CD4-positive, alpha-beta T cell treated with Interferon alpha-2 for 1 hour (primary cell): ENCODE measurements around the gene ACAP2.
"Not testable (repeated sequence)": the region's sequence is repeated elsewhere in the genome, so short reads cannot be mapped to it uniquely, and the experiment has no call there.

Experiments
- DNase-seq, 2 donors: peaks; one replicate each; pipeline ENCODE4 v3.0.0-alpha.2; 2020 to 2022

The ACAP2 gene, protein sequence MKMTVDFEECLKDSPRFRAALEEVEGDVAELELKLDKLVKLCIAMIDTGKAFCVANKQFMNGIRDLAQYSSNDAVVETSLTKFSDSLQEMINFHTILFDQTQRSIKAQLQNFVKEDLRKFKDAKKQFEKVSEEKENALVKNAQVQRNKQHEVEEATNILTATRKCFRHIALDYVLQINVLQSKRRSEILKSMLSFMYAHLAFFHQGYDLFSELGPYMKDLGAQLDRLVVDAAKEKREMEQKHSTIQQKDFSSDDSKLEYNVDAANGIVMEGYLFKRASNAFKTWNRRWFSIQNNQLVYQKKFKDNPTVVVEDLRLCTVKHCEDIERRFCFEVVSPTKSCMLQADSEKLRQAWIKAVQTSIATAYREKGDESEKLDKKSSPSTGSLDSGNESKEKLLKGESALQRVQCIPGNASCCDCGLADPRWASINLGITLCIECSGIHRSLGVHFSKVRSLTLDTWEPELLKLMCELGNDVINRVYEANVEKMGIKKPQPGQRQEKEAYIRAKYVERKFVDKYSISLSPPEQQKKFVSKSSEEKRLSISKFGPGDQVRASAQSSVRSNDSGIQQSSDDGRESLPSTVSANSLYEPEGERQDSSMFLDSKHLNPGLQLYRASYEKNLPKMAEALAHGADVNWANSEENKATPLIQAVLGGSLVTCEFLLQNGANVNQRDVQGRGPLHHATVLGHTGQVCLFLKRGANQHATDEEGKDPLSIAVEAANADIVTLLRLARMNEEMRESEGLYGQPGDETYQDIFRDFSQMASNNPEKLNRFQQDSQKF

DNA sequence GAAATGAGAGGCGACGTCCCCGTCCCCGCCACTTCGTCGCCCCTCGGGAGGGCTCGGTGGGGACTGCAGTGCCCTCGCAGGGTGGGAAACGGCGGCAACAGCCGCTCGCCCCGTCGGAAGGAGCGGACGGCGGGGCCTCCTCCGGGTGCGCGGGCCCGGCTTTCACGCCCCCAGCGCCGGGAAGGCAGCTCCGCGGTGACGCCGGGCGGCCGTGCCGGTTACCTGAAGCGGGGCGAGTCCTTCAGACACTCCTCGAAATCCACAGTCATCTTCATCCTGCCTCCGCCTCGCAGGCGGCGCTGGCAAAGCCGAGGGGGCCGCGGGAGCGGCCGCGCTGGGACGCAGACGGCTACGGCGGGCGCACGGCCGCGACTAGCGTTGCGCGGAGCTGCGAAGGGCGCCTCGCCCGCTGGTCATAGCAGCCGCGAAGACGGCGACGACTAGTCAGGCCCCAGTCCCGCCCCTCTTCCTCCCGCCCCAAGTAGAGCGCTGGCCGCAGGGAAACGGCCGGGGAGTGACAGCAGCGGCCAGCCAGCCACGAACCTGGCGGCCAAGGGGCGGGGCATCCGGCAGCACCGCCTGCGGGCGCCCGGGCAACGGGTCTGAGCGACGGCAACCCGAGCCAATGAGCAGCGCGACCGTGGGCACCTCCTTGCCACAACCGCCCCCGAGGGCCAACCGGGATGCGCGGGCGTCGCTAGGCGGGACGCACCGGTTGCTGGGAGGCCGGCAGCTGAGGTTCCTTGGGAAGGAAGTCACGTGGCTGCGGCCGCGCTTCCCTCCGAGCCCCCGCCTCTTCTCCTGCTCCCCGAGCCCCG, at the start of gene ACAP2:
Gene ACAP2, minus strand, starts transcription at position 448 of the 818 bp plus-strand sequence. Its CDS starts 173 bp downstream, at position 275.
- DNase-seq = peak; percentile 99

DNA sequence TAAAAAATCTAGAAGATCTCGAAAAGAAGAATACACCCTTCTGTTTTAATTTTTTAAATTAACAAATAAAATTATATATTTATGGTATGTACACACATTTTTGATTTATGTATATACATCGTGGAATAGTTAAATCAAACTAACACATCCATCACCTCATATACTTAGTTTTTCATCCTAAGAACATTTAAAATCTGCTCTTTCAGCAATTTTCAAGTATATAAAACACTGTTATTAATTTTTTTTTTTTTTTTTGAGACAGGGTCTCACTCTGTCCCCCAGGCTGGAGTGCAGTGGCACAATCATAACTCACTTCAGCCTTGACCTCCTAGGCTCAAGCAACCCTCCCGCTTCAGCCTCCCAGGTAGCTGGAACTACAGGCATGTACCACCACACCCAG, 32.8 kb upstream of the ACAP2 start:
- no peak for DNase-seq

DNA sequence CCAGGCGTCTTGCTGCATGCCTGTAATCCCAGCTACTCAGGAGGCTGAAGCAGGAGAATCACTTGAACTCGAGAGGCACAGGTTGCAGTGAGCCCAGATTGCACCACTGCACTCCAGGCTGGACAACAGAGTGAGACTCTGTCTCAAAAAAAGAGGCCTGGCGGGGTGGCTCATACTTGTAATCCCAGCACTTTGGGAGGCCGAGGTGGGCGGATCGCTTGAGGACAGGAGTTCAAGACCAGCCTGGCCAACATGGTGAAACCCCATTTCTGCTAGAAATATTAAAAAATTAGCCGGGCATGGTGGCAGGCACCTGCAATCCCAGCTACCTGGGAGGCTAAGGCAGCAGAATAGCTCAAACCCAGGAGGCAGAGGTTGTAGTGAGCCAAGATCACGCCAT, 32.3 kb upstream of the ACAP2 start:
- not testable (repeated sequence) for DNase-seq

DNA sequence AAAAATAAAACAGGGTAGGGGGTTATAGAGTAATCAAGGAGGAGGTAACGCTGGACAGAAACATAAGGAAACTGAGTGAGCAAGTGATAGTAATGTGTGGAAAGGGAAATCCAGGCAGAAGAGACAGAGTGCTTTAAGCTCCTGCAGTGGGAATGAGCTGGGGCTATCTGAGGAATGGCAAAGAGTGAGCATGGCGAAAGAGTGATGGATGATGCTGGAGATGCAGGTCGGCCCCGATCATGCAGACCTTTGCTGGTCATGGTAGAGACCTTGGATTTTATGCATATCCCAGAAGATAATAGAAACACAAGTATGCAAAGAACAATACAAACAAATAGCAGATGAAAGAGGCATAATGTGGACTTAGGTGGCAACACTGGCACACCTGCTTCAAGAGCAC, 26.0 kb upstream of the ACAP2 start:
- no peak for DNase-seq

GRCh38 chr3:195468391-195468776, 25.6 kb upstream of the ACAP2 start:
- no peak for DNase-seq

GRCh38 chr3:195467641-195468390, 25.0 kb upstream of the ACAP2 start:
- no peak for DNase-seq

DNA sequence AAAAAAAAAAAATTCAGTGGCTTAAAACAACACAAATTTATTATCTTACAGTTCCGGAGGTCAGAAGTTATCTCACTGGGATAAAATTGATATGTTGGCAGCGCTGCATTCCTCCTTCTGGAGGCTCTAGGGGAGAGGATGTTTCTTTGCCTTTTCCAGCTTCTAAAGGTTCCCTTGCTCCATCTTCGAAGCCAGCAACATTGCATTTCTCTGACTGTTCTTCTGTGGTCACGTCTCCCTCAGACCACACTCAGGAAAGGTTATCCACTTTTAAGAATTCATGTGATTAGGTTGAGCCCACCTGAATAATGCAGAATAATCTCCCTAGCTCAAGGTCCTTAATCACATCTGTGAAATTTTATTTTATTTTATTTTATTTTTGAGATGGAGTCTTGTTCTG, 23.4 kb upstream of the ACAP2 start:
- DNase-seq = no peak

GRCh38 chr3:195462922-195463321, 20.1 kb upstream of the ACAP2 start:
- DNase-seq = not testable (repeated sequence)

GRCh38 chr3:195462308-195462610, 19.4 kb upstream of the ACAP2 start:
- DNase-seq = no peak

DNA sequence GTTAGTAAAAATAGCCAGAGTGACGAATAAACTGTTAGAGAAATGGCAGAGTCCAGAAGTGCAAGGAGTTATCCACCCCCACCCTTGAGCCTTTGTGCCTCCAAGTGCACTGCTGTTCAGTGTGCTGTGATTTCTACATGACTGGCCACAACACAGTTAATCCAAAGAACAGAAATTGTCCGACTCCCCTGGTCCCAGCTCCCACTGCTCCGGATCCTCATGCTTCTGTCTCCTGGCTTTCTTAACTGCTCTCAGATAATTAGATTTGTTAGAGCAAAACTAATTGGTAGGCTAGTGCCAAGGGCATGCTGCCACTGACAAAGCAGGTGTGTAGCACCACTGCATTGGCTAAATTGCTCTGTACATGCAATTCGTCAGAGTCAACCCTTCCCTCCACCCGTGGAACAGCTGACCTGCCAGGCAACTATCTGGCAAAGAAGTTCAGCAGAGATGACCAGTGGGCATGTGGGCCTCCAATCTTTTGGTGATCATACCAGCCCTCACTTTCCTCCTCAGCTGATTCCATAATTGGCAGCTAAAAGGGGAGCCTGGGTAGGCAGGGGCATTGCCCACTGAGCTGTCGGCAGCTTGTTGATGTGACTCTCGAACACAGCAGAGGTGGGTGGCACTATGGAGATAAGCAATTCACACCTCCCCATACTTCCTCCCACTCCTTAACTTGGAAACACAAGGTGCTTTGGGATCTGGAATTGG, 18.9 kb upstream of the ACAP2 start:
- DNase-seq = no peak

GRCh38 chr3:195460091-195460713, 17.4 kb upstream of the ACAP2 start:
- no peak for DNase-seq

GRCh38 chr3:195458316-195458717, 15.5 kb upstream of the ACAP2 start:
- DNase-seq = peak in 1 of 2 donors; percentile 48

GRCh38 chr3:195455789-195456188, 13.0 kb upstream of the ACAP2 start:
- no peak for DNase-seq

DNA sequence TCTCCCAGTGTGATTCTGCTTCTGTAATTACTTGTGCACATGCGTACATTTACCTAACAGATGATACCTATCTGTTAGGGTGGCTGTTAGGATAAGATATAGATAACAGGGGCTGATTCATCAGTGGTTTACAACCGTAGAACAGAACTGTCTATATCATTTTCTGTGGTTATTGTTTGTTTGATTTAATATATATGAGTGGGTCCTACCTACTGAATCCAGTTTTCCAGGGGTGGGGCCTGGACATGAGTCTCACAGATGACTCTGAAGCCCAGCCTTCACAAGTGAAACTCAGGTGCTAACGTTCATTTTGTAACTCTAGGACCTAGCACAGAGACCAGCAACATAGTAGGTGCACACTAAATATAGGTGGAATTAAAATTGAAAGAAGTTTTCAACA, 10.4 kb upstream of the ACAP2 start:
- DNase-seq = no peak

- no peak for DNase-seq
Measured at GRCh38 chr3:195451373-195452015, 8.7 kb upstream of the ACAP2 start.

- DNase-seq = peak in 1 of 2 donors; percentile 6
Measured at GRCh38 chr3:195450731-195451229, 8.0 kb upstream of the ACAP2 start.

DNA sequence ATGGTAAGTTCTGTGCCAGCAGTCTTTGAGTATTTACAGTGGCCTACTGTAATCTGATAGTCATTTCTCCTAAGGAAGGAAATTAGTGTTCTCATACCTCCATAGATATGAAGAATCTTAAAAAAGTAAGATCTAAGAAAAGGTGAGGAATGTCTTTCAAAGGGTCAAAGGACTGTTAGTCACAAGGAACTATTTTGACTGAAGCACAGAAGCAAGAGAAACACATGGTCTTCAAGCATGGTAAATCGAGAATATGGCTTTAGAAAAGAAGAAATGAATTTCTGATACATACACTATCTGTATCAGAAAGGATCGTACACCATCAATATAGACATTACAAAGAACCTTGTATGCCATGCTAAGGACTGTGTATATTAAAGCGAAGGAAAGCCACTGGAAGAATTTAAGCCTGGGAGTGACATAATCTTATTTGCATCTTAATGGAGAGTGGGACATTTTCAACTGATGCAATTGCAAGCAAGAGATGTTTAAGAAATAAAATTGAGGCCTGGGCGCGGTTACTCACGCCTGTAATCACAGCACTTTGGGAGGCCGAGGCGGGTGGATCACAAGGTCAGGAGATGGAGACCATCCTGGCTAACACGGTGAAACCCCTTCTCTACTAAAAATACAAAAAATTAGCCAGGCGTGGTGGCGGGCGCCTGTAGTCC, 5.5 kb upstream of the ACAP2 start:
- DNase-seq = no peak

- no peak for DNase-seq
Measured at GRCh38 chr3:195447201-195447600, 4.4 kb upstream of the ACAP2 start.

- no peak for DNase-seq
Measured at GRCh38 chr3:195446359-195446758, 3.5 kb upstream of the ACAP2 start.

DNA sequence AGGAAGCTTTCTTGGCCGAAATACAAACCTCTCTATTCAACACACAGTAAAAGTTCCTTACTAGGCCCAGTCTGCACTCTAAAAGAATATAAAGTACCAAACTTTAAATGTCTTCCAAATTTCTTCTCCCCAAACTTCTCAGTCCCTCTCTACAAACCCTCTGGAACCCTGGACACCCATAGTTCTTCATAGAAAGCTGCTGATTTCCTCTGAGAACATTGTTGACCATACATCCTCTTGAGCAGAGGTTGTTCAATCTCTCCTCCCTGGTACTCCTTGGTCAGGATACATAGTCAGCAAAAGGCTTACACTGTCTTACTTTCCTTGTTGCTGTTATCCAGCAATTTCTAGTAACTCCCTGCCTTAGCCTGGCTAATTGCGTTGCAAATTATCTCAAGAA, 3.1 kb upstream of the ACAP2 start:
- DNase-seq = no peak
